22Rv1 (cell line): Measurements from ENCODE around the gene HPRT1.

Experiments used
- CTCF ChIP-seq: fragments of 450-650 bp; IDR thresholded peaks from 2 replicates; pipeline ENCODE4 v1.5.1; 2017; ENCODE audit warnings: mild to moderate bottlenecking
- ZFX ChIP-seq: fragments of 450-650 bp; IDR thresholded peaks from 2 replicates; pipeline ENCODE4 v1.6.1; 2017; ENCODE audit warnings: antibody characterized with exemption, borderline replicate concordance

DNA sequence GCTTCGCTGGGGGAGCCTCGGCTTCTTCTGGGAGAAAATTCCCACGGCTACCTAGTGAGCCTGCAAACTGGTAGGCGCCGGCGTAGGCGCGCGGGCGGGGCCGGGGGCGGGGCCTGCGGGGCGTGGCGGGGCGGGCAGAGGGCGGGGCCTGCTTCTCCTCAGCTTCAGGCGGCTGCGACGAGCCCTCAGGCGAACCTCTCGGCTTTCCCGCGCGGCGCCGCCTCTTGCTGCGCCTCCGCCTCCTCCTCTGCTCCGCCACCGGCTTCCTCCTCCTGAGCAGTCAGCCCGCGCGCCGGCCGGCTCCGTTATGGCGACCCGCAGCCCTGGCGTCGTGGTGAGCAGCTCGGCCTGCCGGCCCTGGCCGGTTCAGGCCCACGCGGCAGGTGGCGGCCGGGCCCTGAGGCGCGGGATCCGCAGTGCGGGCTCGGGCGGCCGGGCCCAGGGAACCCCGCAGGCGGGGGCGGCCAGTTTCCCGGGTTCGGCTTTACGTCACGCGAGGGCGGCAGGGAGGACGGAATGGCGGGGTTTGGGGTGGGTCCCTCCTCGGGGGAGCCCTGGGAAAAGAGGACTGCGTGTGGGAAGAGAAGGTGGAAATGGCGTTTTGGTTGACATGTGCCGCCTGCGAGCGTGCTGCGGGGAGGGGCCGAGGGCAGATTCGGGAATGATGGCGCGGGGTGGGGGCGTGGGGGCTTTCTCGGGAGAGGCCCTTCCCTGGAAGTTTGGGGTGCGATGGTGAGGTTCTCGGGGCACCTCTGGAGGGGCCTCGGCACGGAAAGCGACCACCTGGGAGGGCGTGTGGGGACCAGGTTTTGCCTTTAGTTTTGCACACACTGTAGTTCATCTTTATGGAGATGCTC, at the start of gene HPRT1:
- TF ChIP-seq CTCF (no peak), ZFX (no peak)
